H1 (cell line): Measurements from ENCODE around the gene VMP1. TPM values are rescaled to one million over a fixed set of nuclear protein-coding genes. Genes with fewer than 3 reads are reported as not detected.

Source experiments
- CTCF ChIA-PET: fragments of 300-600 bp; sonication (Branson Sonifier 250); formaldehyde crosslinking; loops from one replicate; lab custom pipeline; 2021; ENCODE audit not compliant: partially characterized antibody; lab: Charles Lee
- POLR2A ChIA-PET: fragments of 300-600 bp; sonication (Branson Sonifier 250); formaldehyde crosslinking; loops from one replicate; lab custom pipeline; 2021; ENCODE audit warnings: inconsistent platforms; ENCODE audit not compliant: partially characterized antibody; lab: Charles Lee
- DNase-seq, 2 experiments: peaks; one replicate each; pipeline versions ENCODE4 v3.0.0 to v3.0.0-alpha.2; 2010 to 2022; ENCODE audit warnings: low spot score in 2 of 2, low read depth in 1 of 2, mixed read lengths in 1 of 2
- FAIRE-seq: peaks from 2 replicates; lab custom pipeline; 2011; peaks lifted over from hg19 to GRCh38; lab: Jason Lieb, UNC
- H2AFZ ChIP-seq: 2 replicates; pipeline ENCODE4 v1.8.1; 2012; ENCODE audit warnings: low read length, inconsistent platforms
- H2AK5ac ChIP-seq: 2 replicates; pipeline ENCODE4 v1.6.1; 2013; ENCODE audit warnings: low read depth, low read length
- H2BK120ac ChIP-seq: replicated peaks from 2 replicates; pipeline ENCODE3; 2013; ENCODE audit warnings: low read depth, low read length, inconsistent platforms
- H2BK12ac ChIP-seq: 2 replicates; pipeline ENCODE4 v1.6.1; 2013; ENCODE audit warnings: low read depth, low read length
- H2BK15ac ChIP-seq: 2 replicates; pipeline ENCODE4 v1.6.1; 2013; ENCODE audit warnings: low read length
- H2BK20ac ChIP-seq: 2 replicates; pipeline ENCODE4 v1.6.1; 2013; ENCODE audit warnings: low read length
- H2BK5ac ChIP-seq: 2 replicates; pipeline ENCODE4 v1.6.1; 2013; ENCODE audit warnings: low read depth, low read length
- H3K14ac ChIP-seq: 2 replicates; pipeline ENCODE4 v1.6.1; 2013; ENCODE audit warnings: inconsistent platforms; ENCODE audit not compliant: insufficient read length
- H3K18ac ChIP-seq: 2 replicates; pipeline ENCODE4 v1.6.1; 2013; ENCODE audit warnings: low read length; ENCODE audit errors: extremely low read depth
- H3K23ac ChIP-seq: 2 replicates; pipeline ENCODE4 v1.6.1; 2013; ENCODE audit warnings: inconsistent platforms; ENCODE audit not compliant: insufficient read length
- H3K23me2 ChIP-seq: 2 replicates; pipeline ENCODE4 v1.6.1; 2013; ENCODE audit warnings: low read depth, low read length
- H3K27ac ChIP-seq: 2 replicates; pipeline ENCODE4 v1.6.1; 2011; ENCODE audit warnings: low read depth, low read length, inconsistent platforms
- H3K27me3 ChIP-seq, 4 experiments: replicated peaks in 1 of 4; 1 replicate in 1 of 4; 2 replicates in 3 of 4; pipeline versions ENCODE4 v1.6.1 to v1.8.1; 2011 to 2013; ENCODE audit warnings: low read length in 3 of 4, mild to moderate bottlenecking in 3 of 4, inconsistent platforms in 2 of 4, mixed read lengths in 2 of 4, moderate library complexity in 1 of 4; ENCODE audit not compliant: control insufficient read depth in 3 of 4, insufficient read depth in 3 of 4; ENCODE audit errors: extremely low read depth in 1 of 4
- H3K36me3 ChIP-seq, 4 experiments: 2 replicates each; pipeline versions ENCODE4 v1.6.1 to v1.8.1; 2011 to 2013; ENCODE audit warnings: mild to moderate bottlenecking in 4 of 4, low read length in 3 of 4, moderate library complexity in 2 of 4, control low read depth in 1 of 4, inconsistent platforms in 1 of 4; ENCODE audit not compliant: insufficient read depth in 4 of 4, control insufficient read depth in 2 of 4
- H3K4ac ChIP-seq: replicated peaks from 2 replicates; pipeline ENCODE3; 2013; ENCODE audit warnings: low read length, low read depth, mixed read lengths, inconsistent platforms; ENCODE audit not compliant: insufficient read length
- H3K4me1 ChIP-seq, 4 experiments: replicated peaks in 1 of 4; 1 replicate in 1 of 4; 2 replicates in 3 of 4; pipeline versions ENCODE4 v1.6.1 to v1.8.1; 2011 to 2013; ENCODE audit warnings: low read length in 3 of 4, inconsistent platforms in 2 of 4, mixed read lengths in 1 of 4; ENCODE audit not compliant: insufficient read depth in 4 of 4, control insufficient read depth in 3 of 4
- H3K4me2 ChIP-seq, 2 experiments: 2 replicates each; pipeline versions ENCODE4 v1.6.1 to v1.8.1; 2011 to 2013; ENCODE audit warnings: low read depth in 2 of 2, low read length in 2 of 2, control low read depth in 1 of 2, inconsistent platforms in 1 of 2, mild to moderate bottlenecking in 1 of 2; ENCODE audit not compliant: insufficient read depth in 1 of 2
- H3K4me3 ChIP-seq, 4 experiments: fragments of 200-600, 300-600 bp in 1 of 4; sonication (generic), shearing (Covaris generic), sonication (Bioruptor Twin) in 1 of 4; 2 replicates each; pipeline versions ENCODE4 v1.5.1 to v1.8.1; 2011 to 2016; ENCODE audit warnings: low read length in 4 of 4, low read depth in 3 of 4, control low read depth in 2 of 4, inconsistent platforms in 2 of 4, mild to moderate bottlenecking in 2 of 4, mixed read lengths in 1 of 4, moderate library complexity in 1 of 4; ENCODE audit not compliant: insufficient read depth in 2 of 4; ENCODE audit errors: extremely low read depth in 1 of 4
- H3K56ac ChIP-seq: replicated peaks from 2 replicates; pipeline ENCODE3; 2013; ENCODE audit warnings: low read depth, mild to moderate bottlenecking, mixed read lengths, low read length, inconsistent platforms; ENCODE audit not compliant: insufficient read length
- H3K79me1 ChIP-seq: 2 replicates; pipeline ENCODE4 v1.6.1; 2013; ENCODE audit warnings: low read depth, low read length, control low read depth
- H3K79me2 ChIP-seq, 2 experiments: 2 replicates each; pipeline versions ENCODE4 v1.6.1 to v1.8.1; 2012 to 2013; ENCODE audit warnings: low read length in 2 of 2, mild to moderate bottlenecking in 2 of 2, inconsistent platforms in 1 of 2; ENCODE audit not compliant: insufficient read depth in 2 of 2, control insufficient read depth in 1 of 2
- H3K9ac ChIP-seq, 4 experiments: replicated peaks in 1 of 4; 1 replicate in 1 of 4; 2 replicates in 3 of 4; pipeline versions ENCODE4 v1.6.1 to v1.8.1; 2011 to 2013; ENCODE audit warnings: low read depth in 3 of 4, low read length in 3 of 4, control low read depth in 2 of 4, mild to moderate bottlenecking in 2 of 4, moderate library complexity in 2 of 4, inconsistent platforms in 1 of 4; ENCODE audit errors: extremely low read depth in 1 of 4
- H3K9me3 ChIP-seq, 2 experiments: 2 replicates each; pipeline versions ENCODE4 v1.6.1 to v1.8.1; 2012 to 2013; ENCODE audit warnings: mild to moderate bottlenecking in 2 of 2, moderate library complexity in 2 of 2, control low read depth in 1 of 2, inconsistent platforms in 1 of 2, low read depth in 1 of 2, low read length in 1 of 2, mixed read lengths in 1 of 2; ENCODE audit not compliant: insufficient read depth in 2 of 2
- H4K20me1 ChIP-seq, 2 experiments: replicated peaks in 1 of 2; 2 replicates each; pipeline versions ENCODE3 to v1.8.1; 2011 to 2013; ENCODE audit warnings: inconsistent platforms in 2 of 2, low read length in 2 of 2, mild to moderate bottlenecking in 1 of 2; ENCODE audit not compliant: insufficient read depth in 2 of 2, control insufficient read depth in 1 of 2
- H4K5ac ChIP-seq: 2 replicates; pipeline ENCODE4 v1.6.1; 2013; ENCODE audit warnings: low read length, low read depth, mixed read lengths, inconsistent platforms; ENCODE audit not compliant: insufficient read length
- H4K8ac ChIP-seq: 2 replicates; pipeline ENCODE4 v1.8.0; 2013; ENCODE audit warnings: mild to moderate bottlenecking, moderate library complexity, low read length, inconsistent platforms; ENCODE audit not compliant: insufficient read depth; ENCODE audit errors: extremely low read depth
- H4K91ac ChIP-seq: replicated peaks from 2 replicates; pipeline ENCODE3; 2013; ENCODE audit warnings: low read length, mixed read lengths, inconsistent platforms; ENCODE audit not compliant: insufficient read length
- JUN ChIP-seq: IDR thresholded peaks from 2 replicates; pipeline ENCODE4 v1.6.1; 2011; ENCODE audit warnings: low read depth, mild to moderate bottlenecking, improper control_type of control experiment, low read length
- SP1 ChIP-seq: IDR thresholded peaks from 2 replicates; pipeline ENCODE4 v1.6.1; 2011; ENCODE audit warnings: low read depth, low read length
- TEAD4 ChIP-seq: IDR thresholded peaks from 2 replicates; pipeline ENCODE4 v1.6.1; 2012; ENCODE audit warnings: low read depth, low read length, inconsistent platforms, mixed read lengths
- WGBS, 2 experiments: shearing (Covaris generic) in 1 of 2; methylation state at CpG; one replicate each; pipeline versions ENCODE4 v1.1.6 to v1.1.7; 2013 to 2015; ENCODE audit warnings: low lambda C conversion rate in 2 of 2, mixed read lengths in 2 of 2, inconsistent platforms in 1 of 2, low coverage in 1 of 2, missing lambda C conversion rate in 1 of 2; ENCODE audit not compliant: insufficient replicate concordance in 2 of 2, insufficient coverage in 1 of 2, insufficient read length in 1 of 2; ENCODE audit errors: extremely low coverage in 1 of 2, missing lambda C conversion rate in 1 of 2; 5-methylcytosine and 5-hydroxymethylcytosine counted together
- polyA plus RNA-seq, 7 experiments: library from polyadenylated mRNA; depleted of rRNA in 3 of 7; stranded (reverse) in 5 of 7; unstranded in 2 of 7; fragments of >200 nt in 5 of 7; fragments of 200-250 nt in 2 of 7; gene quantifications; 1 replicate in 5 of 7; 2 replicates in 1 of 7; 4 replicates in 1 of 7; pipeline versions ENCODE4 v1.2.1 to v1.2.3, GENCODE V29; 2011 to 2013; ENCODE audit warnings: missing spikeins in 2 of 7, mixed read lengths in 2 of 7
- total RNA-seq: library from RNA; stranded (reverse); fragmentation: NEBNext Ultra II Directional; extraction: Animal tissue kit (Norgen Biotek cat#: 25700); gene quantifications from 2 replicates; pipeline ENCODE4 v1.2.1, GENCODE V29; 2021

VMP1 gene
- total and polyA plus RNA-seq, 2 of the 8 experiments (the other 6 are each of a cell fraction or from before 2014, with no cell fraction given), result 45.0 to 92.7 TPM

DNA sequence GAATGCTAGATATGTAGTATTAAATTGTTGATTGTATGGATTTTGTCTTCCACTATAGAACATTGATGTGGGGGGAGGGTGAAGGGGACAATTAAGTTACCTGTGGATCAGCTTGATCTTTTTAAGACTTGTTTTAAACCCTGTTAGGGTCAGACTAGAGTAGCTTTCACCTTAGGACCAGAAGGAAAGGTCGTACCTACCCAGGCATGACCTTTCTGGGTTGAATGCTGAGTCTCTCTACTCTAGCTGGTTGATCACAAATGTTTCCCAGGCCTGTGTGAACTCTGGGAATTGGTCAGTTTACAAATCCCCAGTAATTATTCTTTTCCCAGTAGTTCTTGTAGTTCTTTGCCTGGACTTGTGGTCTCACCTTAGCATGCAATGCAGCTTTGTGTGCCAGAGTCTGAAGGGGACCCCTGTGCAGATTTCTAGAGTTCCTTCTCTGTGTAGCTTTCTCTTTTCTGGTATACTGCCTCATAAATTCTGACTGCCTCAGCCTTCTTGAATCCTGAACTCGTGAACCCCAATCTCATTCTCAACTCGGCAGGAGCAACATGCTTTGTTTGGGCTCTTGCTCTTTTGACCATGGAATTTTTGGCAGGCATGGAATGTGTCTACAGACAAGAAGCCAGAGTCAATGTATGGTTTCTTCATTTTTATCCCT lies 54.1 kb downstream of the VMP1 start:
- Histone ChIP-seq H3K4ac (no peak overlapping the region), H2BK12ac (peak overlapping the region; percentile 62), H3K79me2 (no peaks in the 10 kb centered on the region), H3K9me3 (no peaks in the 10 kb centered on the region), H3K14ac (no peak overlapping the region), H4K20me1 (no peaks in the 10 kb centered on the region), H3K56ac (no peak overlapping the region), H3K18ac (no peak overlapping the region; the same call in 1 of the 2 replicates), H4K8ac (no peak overlapping the region), H3K4me3 (no peak overlapping the region), H3K27ac (peak overlapping the region; percentile 39; the same call in 1 of the 2 replicates), H2AK5ac (no peak overlapping the region), H2BK5ac (peak overlapping the region; percentile 79), H3K23me2 (no peaks in the 10 kb centered on the region), H2BK20ac (no peak overlapping the region), H3K27me3 (no peaks in the 10 kb centered on the region), H3K23ac (no peak overlapping the region), H4K91ac (no peak overlapping the region), H3K36me3 (no peaks in the 10 kb centered on the region), H3K79me1 (no peaks in the 10 kb centered on the region; the same call in 1 of the 2 replicates), H3K9ac (no peak overlapping the region), H2AFZ (no peak overlapping the region), H2BK120ac (peak overlapping the region; percentile 44), H3K4me1 (peaks cover 0 to 4% (median 0%) of the 10 kb centered on the region in 4 experiments; a peak in 1 of 7 replicates), H3K4me2 (peak overlapping the region in 1 of 2 experiments; percentile 57; a peak in 1 of 4 replicates), H4K5ac (no peak overlapping the region), H2BK15ac (no peak overlapping the region)
- 64% methylated on average over 3 of the region's 3 CpGs; no CpG with 5 or more reads in 1 of the 2 experiments for WGBS, 2 experiments
- ChIA-PET POLR2A (interaction anchor here (1.0 to 1.3 kb wide), 5 partner anchors 9 to 96 kb away, joined by 3 to 4 read pairs (median 3); no protein-coding TSS in a partner anchor), CTCF (interaction anchor here (0.7 to 4.4 kb wide), 4 partner anchors 8 to 275 kb away, joined by 3 to 24 read pairs (median 3); no protein-coding TSS in a partner anchor)
- no peak for DNase-seq
- no peak for FAIRE-seq
- TF ChIP-seq SP1, result peak; percentile 36; the same call in 1 of the 2 replicates
- no peak for TF ChIP-seq JUN
- TF ChIP-seq TEAD4, result peak; percentile 69; the same call in 1 of the 2 replicates
